HepG2 (cell line): ENCODE results near the gene RRAD. TPM values are rescaled to one million over a fixed set of nuclear protein-coding genes. Genes with fewer than 3 reads are reported as not detected.

Experiments used
- ARNT2 ChIP-seq: sonication (generic); formaldehyde crosslinking; IDR thresholded peaks from 2 replicates; pipeline ENCODE4 v1.8.0; 2022; ENCODE audit warnings: mild to moderate bottlenecking, low read depth, missing genetic modification reagents, moderate library complexity
- ATAD3A ChIP-seq: sonication (generic); formaldehyde crosslinking; IDR thresholded peaks from 2 replicates; pipeline ENCODE4 v1.4.0; 2020; ENCODE audit warnings: missing genetic modification reagents
- GATAD2A ChIP-seq: IDR thresholded peaks from 2 replicates; pipeline ENCODE4 v1.6.1; 2016
- JARID2 ChIP-seq: sonication (generic); formaldehyde crosslinking; IDR thresholded peaks from 2 replicates; pipeline ENCODE4 v1.8.1; 2023; ENCODE audit warnings: missing genetic modification reagents, inconsistent platforms; ENCODE audit not compliant: insufficient replicate concordance
- MEIS1 ChIP-seq: sonication (generic); formaldehyde crosslinking; IDR thresholded peaks from 2 replicates; pipeline ENCODE4 v1.9.0; 2021; ENCODE audit warnings: mild to moderate bottlenecking, missing genetic modification reagents, moderate library complexity, borderline replicate concordance
- PHF21A ChIP-seq: sonication (generic); formaldehyde crosslinking; IDR thresholded peaks from 2 replicates; pipeline ENCODE4 v1.5.0; 2020; ENCODE audit warnings: mild to moderate bottlenecking, missing genetic modification reagents
- RFX3 ChIP-seq: IDR thresholded peaks from 2 replicates; pipeline ENCODE4 v1.6.1; 2016; ENCODE audit warnings: missing biosample characterization, missing genetic modification reagents
- ZBTB1 ChIP-seq: sonication (generic); formaldehyde crosslinking; IDR thresholded peaks from 2 replicates; pipeline ENCODE4 v1.4.0; 2020; ENCODE audit warnings: missing genetic modification reagents, borderline replicate concordance
- ZFP36 ChIP-seq: fragments of 150-350 bp; IDR thresholded peaks from 2 replicates; pipeline ENCODE4 v1.6.1; 2018; ENCODE audit warnings: borderline replicate concordance, low read length, low read depth; ENCODE audit not compliant: partially characterized antibody
- ZFY ChIP-seq: sonication (generic); formaldehyde crosslinking; IDR thresholded peaks from 2 replicates; pipeline ENCODE4 v1.4.0; 2020; ENCODE audit warnings: missing genetic modification reagents
- ZNF101 ChIP-seq: sonication (generic); formaldehyde crosslinking; IDR thresholded peaks from 2 replicates; pipeline ENCODE4 v1.4.0; 2020; ENCODE audit warnings: mild to moderate bottlenecking, low read depth, missing genetic modification reagents, borderline replicate concordance
- ZNF280D ChIP-seq: sonication (generic); formaldehyde crosslinking; IDR thresholded peaks from 2 replicates; pipeline ENCODE4 v1.5.1; 2020; ENCODE audit warnings: mild to moderate bottlenecking, missing genetic modification reagents
- ZNF318 ChIP-seq: sonication (generic); formaldehyde crosslinking; IDR thresholded peaks from 2 replicates; pipeline ENCODE4 v1.4.0; 2020; ENCODE audit warnings: mild to moderate bottlenecking, missing genetic modification reagents
- ZNF589 ChIP-seq: sonication (generic); formaldehyde crosslinking; conservative IDR thresholded peaks from 2 replicates; pipeline ENCODE4 v1.8.0; 2022; ENCODE audit warnings: mild to moderate bottlenecking, moderate library complexity, missing genetic modification reagents
- ZNF737 ChIP-seq: sonication (generic); formaldehyde crosslinking; IDR thresholded peaks from 2 replicates; pipeline ENCODE4 v1.5.0; 2020; ENCODE audit warnings: missing genetic modification reagents, mild to moderate bottlenecking, borderline replicate concordance
- polyA plus RNA-seq, 8 experiments: library from polyadenylated mRNA; depleted of rRNA in 3 of 8; stranded (reverse) in 7 of 8; unstranded in 1 of 8; fragments of >200 nt; fragmentation: Illumina TruSeq in 4 of 8; extraction: Trizol in 4 of 8; gene quantifications; 2 replicates each; pipeline versions ENCODE4 v1.2.1 to v1.2.3, GENCODE V29; 2011 to 2016; ENCODE audit warnings: low read depth in 4 of 8, missing spikeins in 1 of 8, mixed read lengths in 1 of 8; ENCODE audit not compliant: insufficient read depth in 1 of 8
- total RNA-seq, 5 experiments: library from RNA; depleted of rRNA; stranded (reverse); fragments of >200 nt; fragmentation: Illumina TruSeq; extraction: Trizol; gene quantifications; 2 replicates each; pipeline ENCODE4 v1.2.3, GENCODE V29; 2016; ENCODE audit warnings: low read depth in 1 of 5
- TF ChIP-seq, protein P1 (sequence below): sonication (generic); formaldehyde crosslinking; IDR thresholded peaks from 2 replicates; pipeline ENCODE4 v1.5.1; 2020; ENCODE audit warnings: missing genetic modification reagents, mild to moderate bottlenecking, borderline replicate concordance

Gene RRAD
- total and polyA plus RNA-seq, 2 of the 13 experiments (the other 11 are each of a cell fraction or from before 2014, with no cell fraction given) = 0.80 to 1.1 TPM

DNA sequence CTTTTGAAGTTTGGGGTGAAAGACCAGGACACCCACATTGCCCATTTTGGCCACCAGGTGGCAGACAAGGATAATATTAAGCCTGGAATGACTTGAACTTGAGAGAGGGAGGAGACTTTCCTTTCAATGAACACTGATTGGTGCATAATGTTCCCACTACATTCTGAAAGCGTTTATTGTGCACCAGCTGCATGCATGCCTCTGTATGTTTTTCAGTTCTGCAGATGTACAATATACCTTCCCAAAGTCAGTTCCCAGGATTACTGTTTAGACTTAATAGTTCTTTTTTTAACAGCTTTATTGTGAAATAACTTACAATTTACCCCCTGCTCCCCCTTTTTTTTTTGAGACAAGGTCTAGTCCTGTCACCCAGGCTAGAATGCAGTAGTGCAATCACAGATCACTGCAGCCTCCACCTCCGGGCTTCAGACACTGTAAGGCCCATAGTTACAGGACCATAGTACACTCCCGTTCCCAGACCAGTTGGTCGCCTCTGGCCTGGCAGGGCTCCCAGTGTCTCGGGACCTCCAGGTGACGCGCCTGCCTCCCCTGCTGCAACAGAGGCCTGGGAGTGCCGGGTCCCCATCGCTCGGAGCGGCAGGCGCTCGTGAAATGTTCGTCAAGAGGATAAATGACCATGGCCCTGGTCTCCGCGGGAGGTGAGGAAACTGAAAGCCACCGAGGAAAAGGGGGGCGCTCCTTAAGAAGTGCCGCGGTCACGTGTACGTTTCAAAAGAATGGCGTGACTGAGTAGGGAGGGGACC, 22.1 kb upstream of the RRAD start (continued):
- no peak for TF ChIP-seq ZNF318
- TF ChIP-seq ARNT2 = no peak
- TF ChIP-seq, protein P1, sequence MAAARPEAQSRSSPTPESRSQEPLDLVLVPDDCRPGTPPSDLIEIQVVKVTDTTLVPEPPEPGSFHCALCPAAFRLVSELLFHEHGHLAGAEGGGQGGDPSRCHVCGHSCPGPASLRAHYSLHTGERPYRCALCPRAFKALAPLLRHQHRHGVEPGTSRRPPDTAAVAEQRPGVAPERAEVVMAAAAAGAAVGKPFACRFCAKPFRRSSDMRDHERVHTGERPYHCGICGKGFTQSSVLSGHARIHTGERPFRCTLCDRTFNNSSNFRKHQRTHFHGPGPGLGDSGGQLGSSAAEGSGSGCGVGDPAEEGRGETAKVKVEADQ = no peak; the same call in 1 of the 2 replicates
- TF ChIP-seq ZNF280D (CRISPR knock-in tag) = no peak
- no peak for TF ChIP-seq ZNF737 (CRISPR knock-in tag)
- no peak for TF ChIP-seq MEIS1 (CRISPR knock-in tag)
- peak; percentile 31; the same call in 1 of the 2 replicates for TF ChIP-seq ZFY (CRISPR knock-in tag)
- no peak for TF ChIP-seq ZNF101
- no peak for TF ChIP-seq ZNF589 (CRISPR knock-in tag)
- TF ChIP-seq ZBTB1 (CRISPR knock-in tag) = no peak
- no peak; the same call in 1 of the 2 replicates for TF ChIP-seq PHF21A (CRISPR knock-in tag)
- TF ChIP-seq ATAD3A = no peak
- TF ChIP-seq ZFP36 = peak; percentile 4
- no peak for TF ChIP-seq JARID2 (CRISPR knock-in tag)
- no peak for TF ChIP-seq RFX3 (CRISPR knock-in tag)
- TF ChIP-seq GATAD2A = peak; percentile 68; the same call in 1 of the 2 replicates
